ENCODE measurements around the gene TMEM101.

- no peak for TF ChIP-seq TAF1 (IDR thresholded peaks at IDR 0.05; ENCODE audit: borderline replicate concordance, low read depth, low read length)
- TF ChIP-seq POLR2AphosphoS5 (IDR thresholded peaks at IDR 0.05; ENCODE audit: low read depth, low read length) = no peak
These were observed 19.2 kb upstream of the TMEM101 start for GRCh38 chr17:44033861-44034408.

Measured in GM12892 (cell line).